Bone marrow (tissue), 2 donors: ENCODE measurements around the gene PPP4R4.
A peak's percentile ranks its signal among the peaks of the same experiment; 100 is the strongest.

Experiments used
- DNase-seq, 2 donors: peaks; one replicate each; lab custom pipeline; 2025; lab: John Stamatoyannopoulos, UW

The PPP4R4 gene

GRCh38 chr14:94173885-94174603, at the start of gene PPP4R4:
TSS of gene PPP4R4 (plus strand) at chr14:94174322. CDS start at chr14:94174466, 144 bp downstream.
- peak; percentile 57 to 71 for DNase-seq

GRCh38 chr14:94124582-94125377, 49.3 kb upstream of the PPP4R4 start:
- no peak for DNase-seq

GRCh38 chr14:94125659-94126418, 48.3 kb upstream of the PPP4R4 start:
- no peak for DNase-seq

GRCh38 chr14:94126419-94126677, 47.8 kb upstream of the PPP4R4 start:
- no peak for DNase-seq

- no peak for DNase-seq
Measured at GRCh38 chr14:94126800-94127199, 47.3 kb upstream of the PPP4R4 start.

- no peak for DNase-seq
Measured at GRCh38 chr14:94127330-94127729, 46.8 kb upstream of the PPP4R4 start.

GRCh38 chr14:94128216-94128839, 45.8 kb upstream of the PPP4R4 start:
- no peak for DNase-seq

GRCh38 chr14:94129111-94129757, 44.9 kb upstream of the PPP4R4 start, which contains the start of gene IFI27L2:
TSS of gene IFI27L2 (minus strand) at chr14:94129604. CDS start at chr14:94129564, 40 bp downstream.
- peak; percentile 22 to 65 for DNase-seq

- no peak for DNase-seq
Measured at GRCh38 chr14:94129758-94130414, 44.2 kb upstream of the PPP4R4 start.

- peak in 1 of 2 donors; percentile 77 for DNase-seq
Measured at GRCh38 chr14:94132285-94132887, 41.7 kb upstream of the PPP4R4 start.

- DNase-seq = no peak
Measured at GRCh38 chr14:94135476-94135875, 38.6 kb upstream of the PPP4R4 start.

GRCh38 chr14:94136575-94137331, 37.4 kb upstream of the PPP4R4 start:
- peak; percentile 50 to 62 for DNase-seq

GRCh38 chr14:94138251-94138650, 35.9 kb upstream of the PPP4R4 start:
- DNase-seq = no peak

- DNase-seq = no peak
Measured at GRCh38 chr14:94139006-94139405, 35.1 kb upstream of the PPP4R4 start.

- DNase-seq = no peak
Measured at GRCh38 chr14:94139421-94139820, 34.7 kb upstream of the PPP4R4 start.

GRCh38 chr14:94142247-94142646, 31.9 kb upstream of the PPP4R4 start:
- no peak for DNase-seq

GRCh38 chr14:94142836-94143235, 31.3 kb upstream of the PPP4R4 start:
- no peak for DNase-seq

GRCh38 chr14:94143239-94143638, 30.9 kb upstream of the PPP4R4 start:
- no peak for DNase-seq

GRCh38 chr14:94143711-94144110, 30.4 kb upstream of the PPP4R4 start:
- DNase-seq = no peak

GRCh38 chr14:94144765-94145164, 29.4 kb upstream of the PPP4R4 start:
- no peak for DNase-seq
